Suppressor macrophage treated with lipopolysaccharide for 1 hour (primary cell): ENCODE data around the gene CCDC70.
"Not testable (repeated sequence)": the region's sequence is repeated elsewhere in the genome, so short reads cannot be mapped to it uniquely, and the experiment has no call there.

Source experiments
- DNase-seq, 3 donors: peaks; one replicate each; pipeline ENCODE4 v3.0.0-alpha.2; 2020 to 2022

The CCDC70 gene

DNA sequence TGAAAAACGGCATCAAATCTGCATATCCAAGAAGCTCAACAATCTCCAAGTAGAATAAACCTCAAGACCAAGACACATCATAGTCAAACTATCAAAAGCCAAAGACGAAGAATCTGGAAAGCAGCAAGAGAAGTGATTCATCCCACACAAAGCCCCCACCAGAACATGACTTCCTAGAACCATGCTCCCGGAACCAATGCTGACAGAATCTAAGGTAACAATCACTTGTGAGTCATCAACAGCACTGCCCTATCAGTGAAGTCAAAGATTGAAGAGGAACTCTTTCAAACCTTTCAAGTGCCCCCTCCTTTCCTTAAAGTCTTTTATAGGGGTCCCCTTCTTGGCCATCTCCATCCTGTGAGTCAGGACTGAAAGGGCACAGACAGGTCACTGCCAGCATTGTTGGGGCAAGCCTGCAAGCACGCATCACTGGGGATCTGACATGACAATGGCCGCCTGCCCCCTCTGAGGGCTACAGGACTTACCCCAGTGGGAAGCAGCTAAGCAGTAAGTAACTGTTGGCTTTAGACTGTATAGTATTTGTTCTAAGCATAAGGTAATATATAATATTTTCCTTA is at the start of gene CCDC70:
Gene CCDC70 (plus strand): TSS at position 247 of the 578 bp plus-strand sequence. CDS start 3,443 bp downstream, outside the sequence.
- no peak for DNase-seq

DNA sequence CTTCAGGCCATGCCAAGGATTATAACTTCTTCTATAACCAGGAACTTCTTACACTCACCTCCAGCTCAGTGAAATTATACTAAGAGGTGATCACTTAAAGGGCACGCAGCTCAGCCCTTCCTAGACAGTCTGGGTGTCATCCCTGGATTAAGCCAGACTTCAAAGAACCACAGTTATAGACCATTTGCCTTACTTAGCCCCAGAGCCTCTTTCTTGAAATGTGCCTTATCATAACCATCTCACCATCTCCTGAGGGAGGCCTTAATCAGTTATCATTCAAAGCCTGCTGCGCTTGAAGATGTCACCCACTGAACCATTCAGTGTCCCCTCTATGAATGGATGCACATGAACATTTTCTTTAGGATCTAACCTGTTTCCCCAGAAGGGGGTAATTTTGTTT is 47.7 kb upstream of the CCDC70 start:
- no peak for DNase-seq

DNA sequence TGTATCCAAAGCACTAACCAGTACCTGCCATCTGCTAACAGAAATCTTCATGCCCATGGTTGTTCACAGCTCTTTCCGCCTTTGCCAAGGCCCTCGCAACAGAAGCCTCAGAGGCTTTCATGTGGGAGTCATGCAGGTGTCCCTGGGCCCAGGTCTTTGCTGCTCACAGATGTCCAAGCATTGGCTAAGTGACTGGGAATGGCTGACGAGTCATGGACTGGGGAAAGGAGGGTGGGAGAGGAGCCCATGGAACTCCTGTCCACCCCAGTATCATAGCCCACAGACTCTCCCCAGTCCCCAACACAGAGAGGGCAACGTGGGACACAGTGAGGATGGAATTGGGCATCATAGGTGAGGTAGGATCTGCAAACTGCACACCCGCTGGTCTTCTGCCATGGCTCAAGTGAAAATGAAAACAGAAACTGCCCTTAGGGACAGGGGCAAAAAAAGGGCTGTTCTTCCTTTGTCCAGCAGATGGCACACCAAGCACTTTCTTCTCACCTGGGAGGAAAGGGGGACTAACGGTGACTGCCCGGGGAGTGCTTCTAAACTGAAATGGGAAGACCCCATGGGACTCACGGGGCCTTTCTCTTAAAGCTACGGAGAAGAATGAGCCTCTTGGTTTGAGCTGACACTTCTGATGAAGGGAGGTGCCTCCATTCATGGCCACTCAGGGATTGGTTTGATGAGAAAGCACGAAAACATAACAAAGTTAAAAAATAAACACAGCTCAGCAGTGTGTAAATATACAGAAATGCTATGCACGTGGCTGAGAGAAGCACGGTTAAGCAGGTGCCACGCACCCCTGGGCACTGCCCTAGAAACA is 46.7 kb upstream of the CCDC70 start:
- peak; percentile 78 to 82 (median 82) for DNase-seq

DNA sequence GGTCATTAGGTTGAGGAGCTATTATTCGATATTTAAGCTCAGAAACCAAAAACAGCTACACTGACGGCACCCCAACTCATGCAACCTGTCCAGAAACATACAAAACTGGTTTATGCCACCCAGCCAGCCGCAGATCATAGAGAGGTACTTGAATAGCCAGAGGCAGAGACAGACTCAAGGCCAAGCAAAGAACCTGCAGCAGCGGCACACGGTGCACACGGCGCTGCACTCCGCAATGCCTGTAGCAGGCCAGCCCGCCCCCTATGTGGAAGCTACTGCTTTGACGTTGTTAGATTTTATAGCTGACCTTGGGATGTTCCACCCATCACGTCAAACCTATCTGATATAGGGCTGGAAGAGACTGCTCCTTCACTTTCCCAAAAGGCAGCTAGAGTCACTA is 45.9 kb upstream of the CCDC70 start:
- DNase-seq = no peak

DNA sequence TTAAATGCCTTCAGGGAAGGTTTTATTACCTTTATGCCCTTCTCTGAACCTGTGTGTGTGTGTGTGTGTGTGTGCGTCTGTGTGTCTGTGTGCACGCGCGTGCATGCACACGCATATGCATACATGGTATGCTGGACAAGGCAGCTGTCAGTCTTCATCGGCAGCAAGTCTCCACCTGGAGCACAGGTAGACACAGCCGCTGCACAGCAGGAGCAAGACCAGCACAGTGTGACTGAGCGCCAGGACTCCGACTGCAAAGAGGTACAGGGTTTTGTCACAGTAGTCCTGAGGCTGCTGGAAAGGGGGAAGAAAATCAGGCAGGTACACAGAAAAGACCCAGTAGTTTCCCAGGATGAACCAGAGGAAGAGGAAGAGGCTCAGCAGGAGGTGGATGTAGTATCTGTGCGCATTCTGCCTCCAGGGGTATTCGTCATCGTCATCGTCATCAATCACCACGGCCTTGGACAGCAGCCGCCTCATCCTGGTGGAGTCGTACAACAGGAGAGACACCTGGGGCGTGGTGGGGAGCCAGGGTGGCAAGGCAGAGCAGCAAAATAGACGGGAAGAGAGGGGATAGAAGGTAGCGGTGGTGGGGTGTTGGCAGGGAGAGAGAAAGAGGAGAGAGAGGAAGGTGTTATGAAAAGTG is 45.0 kb upstream of the CCDC70 start:
- DNase-seq = no peak

DNA sequence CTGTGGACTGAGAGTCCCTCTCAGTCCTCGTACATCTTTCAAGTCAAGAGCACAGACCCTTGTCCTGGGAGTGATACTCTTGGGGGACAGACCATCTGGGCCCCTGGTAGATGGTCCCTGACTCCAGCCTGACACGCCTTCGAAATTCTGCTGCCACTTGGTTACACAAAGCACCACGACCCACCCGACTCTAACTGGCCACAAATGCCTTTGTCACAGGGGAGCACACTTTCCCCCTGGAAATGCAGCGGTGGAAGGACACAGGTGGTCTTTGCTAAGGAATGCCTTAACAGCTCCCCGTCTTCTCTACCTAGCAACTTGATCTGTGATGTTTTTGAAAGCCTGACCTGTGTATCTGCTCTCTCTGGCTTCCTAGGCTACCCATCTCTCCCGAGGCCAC is 44.1 kb upstream of the CCDC70 start:
- no peak for DNase-seq

DNA sequence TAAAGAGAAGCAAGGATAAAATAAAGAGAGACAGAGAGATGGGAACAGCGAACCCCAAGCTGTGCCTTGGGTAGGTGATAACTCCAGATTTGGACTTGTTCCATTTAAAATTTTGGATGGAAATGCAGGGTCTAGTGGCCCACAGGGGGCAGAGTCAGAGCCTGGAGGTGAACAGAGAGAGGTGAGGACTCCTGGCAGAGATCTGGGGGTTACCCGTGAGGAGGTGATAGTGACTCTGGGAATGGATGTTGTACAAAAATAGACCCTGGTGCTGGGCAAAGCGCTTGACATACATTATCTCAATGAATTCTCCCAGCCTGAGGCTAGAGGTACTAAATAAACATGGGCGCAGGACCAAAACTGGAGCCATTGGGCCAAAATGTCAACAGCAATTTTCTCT is 43.5 kb upstream of the CCDC70 start:
- no peak for DNase-seq

DNA sequence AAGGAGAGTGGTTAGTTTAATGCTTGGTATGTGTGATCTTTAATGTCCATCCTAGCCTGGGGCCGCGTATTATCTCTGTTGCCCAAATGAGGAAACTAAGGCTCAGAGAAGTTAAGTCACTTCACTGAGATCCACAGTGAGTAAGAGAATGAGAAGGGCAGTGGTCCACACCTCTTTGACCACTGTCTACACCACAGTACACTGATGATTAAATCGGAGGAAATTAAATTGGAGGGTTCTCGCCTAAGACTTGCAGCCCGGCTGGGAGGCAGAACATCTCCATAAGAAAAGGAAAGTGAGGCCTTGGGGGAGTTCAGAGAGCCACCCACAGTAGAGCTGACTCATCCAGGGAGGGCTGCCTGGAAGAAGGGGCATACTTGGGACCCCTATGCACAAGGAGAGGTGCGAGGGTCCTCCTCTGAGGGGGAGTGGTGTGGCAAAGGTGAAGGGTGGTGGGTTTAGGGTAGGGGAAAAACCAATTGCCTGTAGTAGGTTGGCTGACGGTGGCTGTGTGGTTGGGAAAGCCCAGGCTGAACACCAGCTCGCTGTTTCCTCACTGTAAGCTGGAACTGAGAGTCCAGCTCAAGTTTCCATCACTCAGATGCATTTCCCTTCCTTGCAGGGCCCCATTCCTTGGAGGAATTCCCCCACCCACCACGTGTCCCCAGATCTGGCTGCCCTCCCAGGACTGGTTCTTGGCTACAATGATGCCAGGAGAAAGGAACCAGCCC is 42.8 kb upstream of the CCDC70 start:
- DNase-seq = peak; percentile 95 to 97 (median 95)

DNA sequence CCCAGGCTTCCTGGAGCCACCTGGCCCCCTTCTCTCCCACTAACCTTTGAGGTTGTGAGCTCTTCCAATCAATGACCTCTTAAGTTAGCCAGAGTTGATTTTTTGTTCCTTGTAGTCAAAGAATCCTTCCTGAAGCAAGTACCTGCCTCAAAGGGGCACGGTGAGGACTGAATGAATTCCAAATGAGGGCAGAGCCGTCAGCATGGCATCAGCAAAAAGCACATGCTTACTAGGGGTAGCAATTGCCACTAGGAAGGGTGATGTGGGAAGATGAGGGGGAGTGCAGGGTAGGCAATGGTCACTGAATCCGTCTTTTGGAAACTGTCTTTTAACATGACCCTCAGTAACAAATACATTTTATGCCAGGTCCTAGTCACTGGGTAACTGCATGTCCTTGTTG is 42.2 kb upstream of the CCDC70 start:
- DNase-seq = no peak

DNA sequence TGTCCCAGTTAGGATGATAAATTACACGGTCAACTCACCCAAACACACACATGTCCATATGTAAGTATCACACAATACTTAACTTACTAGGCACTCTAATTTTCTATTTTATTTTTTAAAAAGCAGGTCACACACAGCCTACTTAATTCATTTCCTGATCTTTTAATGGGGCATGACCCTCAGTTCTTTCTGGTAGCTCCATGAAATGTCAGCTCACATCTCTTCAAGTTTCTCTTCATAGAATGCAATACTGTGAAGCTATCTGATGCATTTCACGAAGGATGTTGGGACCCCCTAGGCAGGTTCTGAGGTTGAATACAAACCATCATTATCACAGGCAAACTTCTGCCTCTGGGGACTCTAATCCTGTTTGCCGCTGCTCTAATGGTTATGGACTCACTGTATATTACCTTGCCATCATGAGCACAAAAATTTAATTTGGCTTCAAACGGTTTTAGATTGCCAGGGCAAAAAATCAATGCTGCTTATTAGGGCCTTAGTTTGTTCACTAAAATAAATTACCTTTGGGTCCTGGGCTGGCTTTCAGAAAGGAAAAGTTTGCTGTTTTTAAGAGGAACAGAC is 41.7 kb upstream of the CCDC70 start:
- no peak for DNase-seq

DNA sequence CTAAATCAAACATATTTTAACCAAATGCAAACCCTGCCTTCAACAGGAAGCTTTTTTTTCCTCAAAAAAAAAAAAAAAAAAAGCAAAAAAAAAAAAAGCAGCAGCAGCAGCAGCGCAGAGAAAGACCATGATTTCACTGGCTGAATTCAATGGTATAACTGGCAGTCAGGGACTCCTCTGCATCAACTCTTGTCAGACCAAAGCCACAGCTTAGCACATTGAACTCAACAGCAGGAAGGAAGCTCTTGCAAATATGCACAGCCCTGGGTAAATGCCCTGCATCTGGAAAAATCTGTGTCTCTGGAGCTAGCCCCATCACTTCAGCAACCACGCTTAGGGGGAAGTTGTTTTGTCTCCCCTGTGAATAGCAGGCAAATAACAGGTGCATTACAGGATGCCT is 40.2 kb upstream of the CCDC70 start:
- DNase-seq = peak; percentile 28 to 65 (median 56)

DNA sequence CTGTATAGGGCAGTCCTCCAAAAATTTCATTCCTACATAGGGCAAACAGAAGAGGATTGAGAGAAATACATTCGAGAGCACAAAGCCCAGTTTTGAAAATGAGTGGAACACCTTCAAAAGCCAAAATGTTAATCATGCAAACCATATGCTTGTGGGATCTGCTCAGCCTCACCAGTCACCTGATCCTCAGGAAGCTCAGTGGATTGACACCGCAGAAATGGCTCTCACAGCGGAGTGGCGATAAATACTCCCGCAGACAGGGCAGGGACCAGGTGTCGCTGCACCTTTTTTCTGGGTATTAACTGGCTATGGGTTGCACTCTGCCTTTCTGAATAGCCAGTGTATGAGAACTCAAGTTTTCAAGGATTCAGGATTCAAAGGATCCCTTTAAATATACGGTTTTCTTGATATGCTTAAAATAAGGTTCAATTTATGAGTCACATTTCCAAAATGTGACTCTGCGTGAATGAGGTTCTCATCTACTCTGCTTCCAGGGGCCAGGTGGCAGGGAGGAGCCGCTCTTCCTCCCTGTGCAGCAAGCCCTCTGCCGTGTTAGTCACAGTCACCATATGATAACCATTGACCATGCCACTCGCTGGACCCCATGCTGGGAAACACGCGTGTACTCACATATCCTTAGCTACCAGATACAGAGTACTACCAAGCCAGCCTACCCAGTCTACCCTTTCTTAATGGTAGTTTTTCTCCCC is 39.5 kb upstream of the CCDC70 start:
- peak in 1 of 3 donors; percentile 33 for DNase-seq

DNA sequence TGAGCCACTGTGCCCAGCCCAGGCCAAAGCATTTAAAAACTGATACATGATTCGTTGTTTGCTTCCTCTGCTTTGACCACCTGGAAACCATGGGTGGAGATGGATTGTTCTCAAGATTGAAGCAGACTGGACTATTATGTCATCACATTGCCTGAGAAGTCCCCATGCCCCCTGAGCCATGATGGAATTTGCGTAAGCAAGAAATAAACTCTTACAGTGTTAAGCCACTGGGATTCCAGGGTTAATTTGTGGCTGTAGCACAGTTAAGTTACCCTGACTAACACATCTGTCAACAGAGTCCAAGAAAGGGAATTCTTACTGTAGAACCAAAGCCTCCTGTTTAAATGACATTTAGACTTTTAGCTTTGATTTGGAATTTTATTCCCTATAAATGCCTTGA is 38.4 kb upstream of the CCDC70 start:
- DNase-seq = no peak

DNA sequence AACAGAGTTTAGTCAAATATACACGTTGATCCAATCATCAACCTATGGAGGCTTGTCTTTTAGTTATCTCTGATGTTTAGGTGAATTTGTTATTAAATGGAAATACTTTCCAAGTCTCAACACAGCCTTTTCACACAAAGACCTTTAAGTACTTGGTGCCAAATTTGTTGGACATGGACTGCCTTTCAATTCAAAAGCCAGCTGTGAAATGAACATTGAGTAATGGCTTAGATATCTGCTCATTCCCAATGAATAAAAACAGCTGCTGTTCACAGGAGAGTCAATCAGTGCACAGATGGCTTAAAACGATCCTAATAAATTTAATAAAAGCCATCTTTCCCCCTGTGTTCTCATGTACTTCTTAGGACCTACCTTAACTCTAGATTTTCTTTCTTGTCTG is 37.9 kb upstream of the CCDC70 start:
- no peak for DNase-seq

DNA sequence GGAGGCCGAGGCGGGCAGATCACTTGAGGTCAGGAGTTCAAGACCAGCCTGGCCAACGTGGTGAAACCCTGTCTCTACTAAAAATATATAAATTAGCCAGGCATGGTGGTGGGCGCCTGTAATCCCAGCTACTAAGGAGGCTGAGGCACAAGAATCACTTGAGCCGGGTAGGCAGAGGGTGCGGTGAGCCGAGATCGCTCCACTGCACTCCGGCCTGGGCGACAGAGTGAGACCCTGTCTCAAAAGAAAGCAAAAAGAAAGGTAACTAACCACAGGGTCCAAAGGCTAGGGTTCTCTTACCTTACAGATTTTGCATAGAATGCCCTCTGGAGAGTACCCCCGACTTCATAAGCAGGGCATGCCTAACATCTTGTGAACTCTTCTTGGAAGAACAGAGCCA is 37.1 kb upstream of the CCDC70 start:
- not testable (repeated sequence) for DNase-seq

DNA sequence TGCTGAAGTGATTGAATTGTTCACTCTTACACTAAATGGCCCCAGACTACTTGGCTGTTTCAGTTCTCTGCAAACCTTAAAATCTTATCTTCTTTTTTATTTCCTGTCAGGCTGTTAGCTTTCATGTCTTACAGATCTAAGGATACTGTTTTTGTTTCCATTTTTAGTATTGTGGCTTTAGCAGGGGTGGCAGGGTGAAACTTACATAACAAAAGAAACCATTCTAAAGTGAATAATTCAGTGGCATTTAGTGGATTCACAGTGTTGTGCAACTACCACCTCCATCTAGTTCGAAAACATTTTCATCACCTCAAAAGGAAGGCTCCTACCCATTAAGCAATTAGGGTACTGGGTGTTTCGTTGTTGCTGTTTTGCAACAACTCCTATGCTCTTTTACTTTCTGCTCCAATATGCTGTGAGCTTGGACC is 36.6 kb upstream of the CCDC70 start:
- DNase-seq = peak; percentile 63 to 78 (median 74)

DNA sequence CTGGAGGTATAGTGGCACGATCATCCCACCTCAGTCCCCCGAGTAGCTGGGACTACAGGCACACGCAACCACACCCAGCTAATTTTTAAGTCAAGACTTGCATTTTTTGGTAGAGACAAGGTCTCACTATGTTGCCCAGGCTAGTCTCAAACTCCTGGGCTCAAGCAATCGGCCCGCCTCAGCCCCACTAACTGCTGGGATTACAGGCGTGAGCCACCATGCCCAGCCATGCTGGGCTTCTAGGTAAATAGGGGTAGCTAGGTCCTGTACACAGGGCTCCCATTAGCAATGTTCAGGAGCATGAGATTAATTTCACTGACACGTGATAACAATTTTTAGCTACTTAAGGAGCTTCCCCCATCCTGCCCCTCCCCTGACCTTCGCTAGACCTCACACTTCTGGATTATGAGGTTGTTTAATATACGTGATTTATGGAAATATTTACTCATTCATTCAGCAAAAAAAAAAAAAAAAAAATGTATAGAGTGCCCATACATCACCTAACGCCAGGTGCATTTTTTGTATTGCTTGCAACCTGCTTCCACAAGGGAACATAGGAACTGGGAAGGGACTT is 36.0 kb upstream of the CCDC70 start:
- no peak for DNase-seq

DNA sequence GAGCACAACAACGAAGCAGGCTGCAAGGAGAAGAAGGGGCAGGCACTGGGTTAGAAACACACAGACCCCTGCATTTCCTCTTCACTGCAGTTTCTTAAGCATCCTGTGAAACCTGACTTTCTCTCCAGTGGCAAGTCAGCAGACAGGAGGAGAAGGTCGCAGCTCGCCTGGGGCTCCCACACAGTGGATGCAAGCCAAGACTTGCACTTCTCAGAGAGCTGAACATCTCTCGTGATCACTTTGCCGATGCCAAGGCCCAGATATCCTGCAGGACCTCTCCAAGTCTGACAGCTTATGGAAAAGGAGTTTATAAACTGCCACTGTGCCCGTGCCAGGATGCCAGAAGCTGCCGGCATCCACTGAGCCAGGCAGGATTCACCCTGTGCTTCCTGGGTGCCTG is 35.2 kb upstream of the CCDC70 start:
- DNase-seq = no peak

DNA sequence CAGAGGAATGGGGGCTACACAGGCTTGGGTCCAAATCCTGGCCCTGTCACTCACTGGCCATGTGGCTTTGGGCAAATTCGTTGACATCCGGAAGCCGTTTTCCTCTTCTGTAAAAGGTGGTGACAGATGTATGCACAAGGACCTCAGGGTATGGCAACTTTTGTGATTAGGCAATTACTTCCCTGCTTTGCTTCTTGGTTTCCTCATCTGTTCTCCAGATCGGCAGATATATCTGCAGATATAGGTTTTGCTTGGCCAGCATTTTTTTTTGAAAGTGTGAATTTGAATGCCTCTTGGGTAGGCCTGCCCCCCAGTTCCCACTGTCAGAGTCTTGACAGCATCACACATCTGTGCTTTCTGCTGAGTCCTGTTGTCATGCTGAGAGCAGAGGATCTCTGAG is 34.5 kb upstream of the CCDC70 start:
- peak in 2 of 3 donors; percentile 45 to 52 for DNase-seq

DNA sequence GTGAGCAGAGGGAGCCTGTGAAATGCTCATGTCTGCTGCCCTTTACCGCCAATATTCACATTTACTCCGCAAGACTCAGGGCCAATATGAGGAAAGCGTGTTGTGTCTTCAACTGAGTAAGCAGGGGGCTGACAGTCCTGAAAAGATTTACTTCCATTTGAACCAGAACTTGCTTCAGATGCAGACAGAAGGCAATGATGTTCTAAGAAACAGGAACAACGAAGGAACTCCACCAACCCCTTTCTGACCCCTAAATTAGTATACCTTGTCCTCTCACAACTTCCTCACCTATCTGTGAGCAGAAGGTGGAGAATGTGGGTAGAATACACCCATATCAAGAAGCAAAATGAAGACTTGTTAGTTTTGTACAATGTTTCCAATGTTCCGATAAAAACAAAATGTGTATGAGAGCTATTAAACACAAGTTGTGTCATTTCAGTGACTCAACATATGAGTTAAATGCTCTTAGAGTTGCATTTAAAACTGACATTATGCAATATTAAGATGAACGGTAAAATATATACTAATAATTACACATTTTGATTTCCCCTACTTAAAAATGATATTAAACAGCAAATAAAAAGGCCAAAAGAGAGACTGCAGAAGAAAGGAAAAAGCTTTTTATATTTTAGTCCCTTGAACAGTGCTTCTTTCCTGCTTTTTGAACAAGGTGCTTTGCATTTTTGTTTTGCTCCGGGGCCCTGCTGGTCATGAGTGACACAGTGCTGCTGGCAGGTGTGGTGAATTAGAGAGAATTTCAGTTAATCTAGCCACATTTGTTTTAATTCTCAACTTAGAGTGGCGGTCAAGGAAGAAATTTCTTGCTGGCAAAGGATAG is 32.8 kb upstream of the CCDC70 start:
- peak in 2 of 3 donors; percentile 69 to 75 for DNase-seq

DNA sequence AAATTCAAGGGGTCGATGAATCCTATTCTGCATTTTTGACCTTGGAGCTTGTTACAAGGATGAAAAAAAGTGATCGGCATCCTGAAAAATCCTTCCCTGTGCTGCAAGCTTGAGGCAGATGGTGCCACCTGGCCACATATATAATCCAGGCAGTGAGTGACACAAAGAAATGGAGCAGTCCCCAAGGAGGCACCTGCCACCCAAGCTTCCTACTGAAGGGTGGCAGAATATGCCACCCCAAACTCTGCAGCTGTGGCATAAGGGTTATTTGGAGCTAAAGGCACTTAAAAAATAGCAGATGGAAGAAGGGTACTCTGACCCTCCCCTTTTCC is 32.2 kb upstream of the CCDC70 start:
- no peak for DNase-seq
